ENCODE data around the gene LDB2.

LDB2 gene

GRCh38 chr4:16844816-16845586, 53.4 kb downstream of the LDB2 start:
- Histone ChIP-seq H3K27me3 (ENCODE audit: control insufficient read depth, insufficient read depth, low read length) (no peaks in the 10 kb centered on the region), H2AFZ (no peak overlapping the region), H3K36me3 (ENCODE audit: control insufficient read depth, insufficient read depth, low read length) (no peaks in the 10 kb centered on the region), H3K4me1 (no peaks in the 10 kb centered on the region), H3K27ac (no peak overlapping the region), H3K9ac (no peak overlapping the region), H3K4me3 (ENCODE audit: low read depth, low read length) (no peak overlapping the region), H3K79me2 (no peaks in the 10 kb centered on the region), H3K9me3 (ENCODE audit: control insufficient read depth, low read length) (no peaks in the 10 kb centered on the region), H3K4me2 (ENCODE audit: low read length) (no peak overlapping the region)
- TF ChIP-seq, protein P1, sequence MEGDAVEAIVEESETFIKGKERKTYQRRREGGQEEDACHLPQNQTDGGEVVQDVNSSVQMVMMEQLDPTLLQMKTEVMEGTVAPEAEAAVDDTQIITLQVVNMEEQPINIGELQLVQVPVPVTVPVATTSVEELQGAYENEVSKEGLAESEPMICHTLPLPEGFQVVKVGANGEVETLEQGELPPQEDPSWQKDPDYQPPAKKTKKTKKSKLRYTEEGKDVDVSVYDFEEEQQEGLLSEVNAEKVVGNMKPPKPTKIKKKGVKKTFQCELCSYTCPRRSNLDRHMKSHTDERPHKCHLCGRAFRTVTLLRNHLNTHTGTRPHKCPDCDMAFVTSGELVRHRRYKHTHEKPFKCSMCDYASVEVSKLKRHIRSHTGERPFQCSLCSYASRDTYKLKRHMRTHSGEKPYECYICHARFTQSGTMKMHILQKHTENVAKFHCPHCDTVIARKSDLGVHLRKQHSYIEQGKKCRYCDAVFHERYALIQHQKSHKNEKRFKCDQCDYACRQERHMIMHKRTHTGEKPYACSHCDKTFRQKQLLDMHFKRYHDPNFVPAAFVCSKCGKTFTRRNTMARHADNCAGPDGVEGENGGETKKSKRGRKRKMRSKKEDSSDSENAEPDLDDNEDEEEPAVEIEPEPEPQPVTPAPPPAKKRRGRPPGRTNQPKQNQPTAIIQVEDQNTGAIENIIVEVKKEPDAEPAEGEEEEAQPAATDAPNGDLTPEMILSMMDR (IDR thresholded peaks at IDR 0.05), result no peak

DNA sequence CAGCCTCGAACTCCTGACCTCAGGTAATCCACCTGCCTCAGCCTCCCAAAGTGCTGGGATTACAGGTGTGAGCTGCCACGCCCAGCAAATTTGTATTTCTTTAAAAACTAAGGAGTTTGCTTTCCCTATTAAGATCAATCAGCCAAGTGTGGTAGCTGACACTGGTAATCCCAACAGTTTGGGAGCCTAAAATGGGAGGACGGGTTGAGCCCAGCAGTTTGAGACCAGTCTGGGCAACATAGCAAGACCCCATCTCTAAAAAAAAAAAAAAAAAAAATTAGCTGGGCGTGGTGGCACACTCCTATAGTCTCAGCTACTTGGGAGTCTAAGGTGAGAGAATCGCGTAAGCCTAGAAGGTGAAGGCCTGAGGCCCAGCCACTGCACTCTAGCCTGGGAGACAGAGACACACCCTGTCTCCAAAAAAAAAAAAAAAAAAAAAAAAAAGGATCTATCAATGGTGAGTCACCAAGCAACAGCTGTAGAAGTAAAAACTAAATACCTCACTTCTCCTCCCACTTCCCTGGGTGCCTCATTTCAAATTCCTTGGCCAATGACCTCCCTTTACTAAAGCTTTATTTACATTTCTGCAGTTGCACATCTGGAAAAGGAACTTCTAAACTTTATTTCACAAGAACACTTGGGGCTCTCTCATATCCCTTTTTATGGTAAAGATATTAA, 54.5 kb downstream of the LDB2 start:
- TF ChIP-seq, protein P1 (IDR thresholded peaks at IDR 0.05), result no peak
- no peaks in the 10 kb centered on the region for H3K4me1 ChIP-seq
- H3K36me3 ChIP-seq (ENCODE audit: control insufficient read depth, insufficient read depth, low read length), result no peaks in the 10 kb centered on the region
- H3K27me3 ChIP-seq (ENCODE audit: control insufficient read depth, insufficient read depth, low read length), result no peaks in the 10 kb centered on the region
- H3K4me2 ChIP-seq (ENCODE audit: low read length), result no peak overlapping the region
- no peak overlapping the region for H3K27ac ChIP-seq
- no peaks in the 10 kb centered on the region for H3K9me3 ChIP-seq (ENCODE audit: control insufficient read depth, low read length)
- no peak overlapping the region for H2AFZ ChIP-seq
- H3K4me3 ChIP-seq (ENCODE audit: low read depth, low read length), result no peak overlapping the region
- H3K79me2 ChIP-seq, result no peaks in the 10 kb centered on the region
- no peak overlapping the region for H3K9ac ChIP-seq

DNA sequence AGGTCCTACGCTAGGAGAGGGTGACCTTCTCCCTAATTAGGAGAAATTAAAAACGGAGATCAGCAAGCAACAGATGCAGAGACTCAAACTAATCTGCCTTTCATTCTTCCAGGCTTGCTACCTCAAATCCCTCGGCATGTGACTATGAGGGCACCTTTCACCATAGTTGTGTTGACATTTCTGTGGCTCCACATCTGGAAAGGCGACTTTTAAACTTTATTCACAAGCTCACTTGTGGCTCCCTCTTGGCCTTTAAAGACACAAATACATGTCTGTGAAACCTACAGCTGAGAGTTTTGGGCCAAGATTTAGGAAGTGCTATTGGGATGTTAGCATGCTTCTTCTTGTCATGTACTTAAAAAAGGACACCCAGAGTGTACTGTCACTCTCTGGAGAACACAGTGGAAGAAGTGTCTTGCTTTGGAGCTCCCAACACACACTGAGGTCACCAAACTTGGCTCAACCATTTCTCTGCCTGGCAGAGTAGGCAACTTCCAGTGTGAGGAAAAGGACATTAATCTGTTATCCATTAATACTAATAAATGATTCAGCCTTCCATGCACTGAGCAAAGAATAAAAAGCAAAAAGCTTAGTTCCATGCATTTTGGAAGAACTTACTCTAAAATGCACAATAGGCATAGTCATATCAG, 60.1 kb downstream of the LDB2 start:
- Histone ChIP-seq H3K4me3 (ENCODE audit: low read depth, low read length) (no peak overlapping the region), H3K4me1 (no peaks in the 10 kb centered on the region), H3K27ac (no peak overlapping the region), H3K36me3 (ENCODE audit: control insufficient read depth, insufficient read depth, low read length) (no peaks in the 10 kb centered on the region), H3K9ac (no peak overlapping the region), H2AFZ (no peak overlapping the region), H3K27me3 (ENCODE audit: control insufficient read depth, insufficient read depth, low read length) (no peaks in the 10 kb centered on the region), H3K4me2 (ENCODE audit: low read length) (no peak overlapping the region), H3K9me3 (ENCODE audit: control insufficient read depth, low read length) (no peaks in the 10 kb centered on the region), H3K79me2 (no peaks in the 10 kb centered on the region)
- TF ChIP-seq, protein P1 (IDR thresholded peaks at IDR 0.05), result no peak

DNA sequence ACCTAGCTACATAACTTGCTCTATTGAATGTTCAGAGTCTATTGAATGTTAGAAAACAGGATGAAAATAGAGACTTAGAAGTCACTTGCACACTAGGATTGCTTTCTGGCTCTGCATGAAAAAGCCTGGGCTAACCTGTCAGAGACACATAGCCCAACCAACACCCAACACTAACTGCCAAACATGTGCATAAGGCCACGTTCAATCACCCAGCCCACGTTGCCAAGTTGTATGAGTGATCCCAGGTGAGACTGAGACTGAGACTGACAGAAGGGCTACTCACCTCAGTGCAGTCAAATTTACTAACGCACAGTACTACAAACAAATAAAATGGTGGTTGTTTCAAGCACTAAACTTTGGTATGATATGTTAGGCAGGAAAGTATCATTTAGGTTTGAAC, 61.0 kb downstream of the LDB2 start:
- no peaks in the 10 kb centered on the region for H3K36me3 ChIP-seq (ENCODE audit: control insufficient read depth, insufficient read depth, low read length)
- H3K27me3 ChIP-seq (ENCODE audit: control insufficient read depth, insufficient read depth, low read length), result no peaks in the 10 kb centered on the region
- no peak overlapping the region for H3K4me3 ChIP-seq (ENCODE audit: low read depth, low read length)
- H3K4me2 ChIP-seq (ENCODE audit: low read length), result no peak overlapping the region
- TF ChIP-seq, protein P1 (IDR thresholded peaks at IDR 0.05), result no peak
- H3K4me1 ChIP-seq, result no peaks in the 10 kb centered on the region
- no peak overlapping the region for H3K9ac ChIP-seq
- no peaks in the 10 kb centered on the region for H3K79me2 ChIP-seq
- no peaks in the 10 kb centered on the region for H3K9me3 ChIP-seq (ENCODE audit: control insufficient read depth, low read length)
- H2AFZ ChIP-seq, result no peak overlapping the region
- H3K27ac ChIP-seq, result no peak overlapping the region
